Astrocyte (in vitro differentiated cells and primary cell): ENCODE data around the gene PRR15.

ENCODE experiments used
- CTCF ChIP-seq: IDR thresholded peaks from 2 replicates; pipeline ENCODE4 v1.5.1; 2011; ENCODE audit warnings: low read depth, mild to moderate bottlenecking, inconsistent platforms, low read length, moderate library complexity; ENCODE audit not compliant: insufficient read depth
- EZH2 ChIP-seq: IDR thresholded peaks from 2 replicates; pipeline ENCODE4 v1.6.1; 2012; ENCODE audit warnings: mild to moderate bottlenecking, low read length, inconsistent platforms; ENCODE audit not compliant: insufficient read depth

- TF ChIP-seq CTCF = peak; percentile 71
- TF ChIP-seq EZH2 = no peak
These were observed 45.8 kb downstream of the PRR15 start for GRCh38 chr7:29609162-29610037.
